Gastroesophageal sphincter (tissue), 4 donors: ENCODE results near the gene FOXL3. TPM values are rescaled to one million over a fixed set of nuclear protein-coding genes. Genes with fewer than 3 reads are reported as not detected.

Experiments used
- ATAC-seq: fragments of 150-250 bp; one replicate; pipeline ENCODE4 v1.9.1; 2016; ENCODE audit warnings: mild to moderate bottlenecking, moderate library complexity
- H3K27ac ChIP-seq, 4 donors: fragments of 200-600 bp; sonication (generic) in 3 of 4; 1 replicate in 3 of 4; 2 replicates in 1 of 4; pipeline ENCODE4 v1.5.1; 2016 to 2019
- H3K27me3 ChIP-seq: fragments of 200-600 bp; sonication (generic); one replicate; pipeline ENCODE4 v1.5.1; 2019
- H3K36me3 ChIP-seq, 2 donors: fragments of 200-600 bp; sonication (generic); one replicate each; pipeline ENCODE4 v1.5.1; 2019; ENCODE audit warnings: control low read depth in 1 of 2
- H3K4me1 ChIP-seq, 3 donors: fragments of 200-600 bp; sonication (generic); 1 replicate in 2 of 3; 2 replicates in 1 of 3; pipeline ENCODE4 v1.5.1; 2016 to 2019; ENCODE audit warnings: control low read depth in 2 of 3
- H3K4me3 ChIP-seq, 2 donors: fragments of 200-600 bp; sonication (generic); one replicate each; pipeline ENCODE4 v1.5.1; 2019; ENCODE audit warnings: mild to moderate bottlenecking in 1 of 2, moderate library complexity in 1 of 2
- H3K9me3 ChIP-seq, 3 donors: fragments of 200-600 bp; sonication (generic); one replicate each; pipeline ENCODE4 v1.5.1; 2017 to 2019; ENCODE audit warnings: control low read depth in 2 of 3
- EP300 ChIP-seq: sonication (generic); formaldehyde crosslinking; IDR thresholded peaks from one replicate; pipeline ENCODE4 v1.6.1; 2017; ENCODE audit warnings: antibody characterized with exemption, mild to moderate bottlenecking
- POLR2A ChIP-seq, 2 donors: fragments of 450-650 bp; IDR thresholded peaks; one replicate each; pipeline ENCODE4 v1.6.1; 2017; ENCODE audit warnings: antibody characterized with exemption in 2 of 2, mild to moderate bottlenecking in 2 of 2, moderate library complexity in 1 of 2
- POLR2AphosphoS5 ChIP-seq: sonication (generic); formaldehyde crosslinking; IDR thresholded peaks from one replicate; pipeline ENCODE4 v1.6.1; 2017; ENCODE audit warnings: antibody characterized with exemption
- WGBS, 2 donors: methylation state at CpG; one replicate each; pipeline ENCODE4 v1.1.5; 2018; ENCODE audit warnings: low coverage in 1 of 2; 5-methylcytosine and 5-hydroxymethylcytosine counted together
- total RNA-seq, 4 donors: library from RNA; depleted of rRNA; stranded (reverse); fragments of >200 nt; gene quantifications; one replicate each; pipeline ENCODE4 v1.1.0, GENCODE V29; 2016
- TF ChIP-seq, protein P1 (sequence below), 4 experiments: fragments of 200-600 bp in 2 of 4; fragments of 450-650 bp in 2 of 4; sonication (generic) in 1 of 4; IDR thresholded peaks; one replicate each; pipeline ENCODE4 v1.5.1; 2017 to 2019; ENCODE audit warnings: antibody characterized with exemption in 4 of 4, mild to moderate bottlenecking in 2 of 4, moderate library complexity in 2 of 4

FOXL3 gene
- total RNA-seq, 4 donors from 2014 or later, result not detected

DNA sequence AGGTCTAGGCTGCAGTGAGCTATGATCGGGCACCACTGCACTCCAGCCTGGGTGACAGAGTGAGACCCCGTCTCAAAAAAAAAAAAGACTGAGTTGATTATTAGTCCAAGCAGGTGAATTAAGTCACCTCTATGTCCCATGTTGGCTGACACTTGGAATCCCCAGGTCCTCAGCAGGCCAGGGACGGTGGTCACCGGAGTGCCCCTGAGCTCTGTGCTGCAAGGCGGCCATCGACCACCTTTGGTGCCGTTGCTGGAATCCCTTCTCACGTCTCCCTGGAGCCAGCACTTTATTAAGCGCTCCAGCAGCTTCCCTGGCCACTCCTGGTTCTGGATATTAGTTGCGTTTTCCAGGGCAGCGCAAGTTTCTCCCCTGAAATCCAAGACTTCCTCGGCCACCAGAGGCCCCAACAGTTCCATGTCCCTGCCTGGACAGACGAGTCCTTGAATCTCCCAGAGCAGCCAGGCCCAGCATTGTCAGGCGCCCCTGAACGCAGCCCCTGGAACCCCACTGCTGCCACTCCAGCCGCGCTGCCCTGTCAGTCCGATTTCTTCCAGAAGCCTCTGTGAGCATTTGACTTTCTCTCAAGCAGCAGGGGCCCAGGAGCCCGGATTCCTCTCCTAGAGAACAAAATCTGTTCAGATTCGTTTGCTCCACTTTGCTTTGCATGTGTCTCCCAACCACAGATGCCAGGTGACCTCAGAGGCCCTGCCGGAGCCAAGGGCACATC, 38.4 kb upstream of the FOXL3 start:
- no peak overlapping the region for H3K27ac ChIP-seq
- no peak for ATAC-seq
- peaks cover 0 to 100% of the 10 kb centered on the region in 2 donors for H3K36me3 ChIP-seq
- no peaks in the 10 kb centered on the region for H3K4me1 ChIP-seq
- no peaks in the 10 kb centered on the region for H3K9me3 ChIP-seq
- TF ChIP-seq, protein P1, sequence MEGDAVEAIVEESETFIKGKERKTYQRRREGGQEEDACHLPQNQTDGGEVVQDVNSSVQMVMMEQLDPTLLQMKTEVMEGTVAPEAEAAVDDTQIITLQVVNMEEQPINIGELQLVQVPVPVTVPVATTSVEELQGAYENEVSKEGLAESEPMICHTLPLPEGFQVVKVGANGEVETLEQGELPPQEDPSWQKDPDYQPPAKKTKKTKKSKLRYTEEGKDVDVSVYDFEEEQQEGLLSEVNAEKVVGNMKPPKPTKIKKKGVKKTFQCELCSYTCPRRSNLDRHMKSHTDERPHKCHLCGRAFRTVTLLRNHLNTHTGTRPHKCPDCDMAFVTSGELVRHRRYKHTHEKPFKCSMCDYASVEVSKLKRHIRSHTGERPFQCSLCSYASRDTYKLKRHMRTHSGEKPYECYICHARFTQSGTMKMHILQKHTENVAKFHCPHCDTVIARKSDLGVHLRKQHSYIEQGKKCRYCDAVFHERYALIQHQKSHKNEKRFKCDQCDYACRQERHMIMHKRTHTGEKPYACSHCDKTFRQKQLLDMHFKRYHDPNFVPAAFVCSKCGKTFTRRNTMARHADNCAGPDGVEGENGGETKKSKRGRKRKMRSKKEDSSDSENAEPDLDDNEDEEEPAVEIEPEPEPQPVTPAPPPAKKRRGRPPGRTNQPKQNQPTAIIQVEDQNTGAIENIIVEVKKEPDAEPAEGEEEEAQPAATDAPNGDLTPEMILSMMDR (IDR thresholded peaks at IDR 0.05), result no peak
- TF ChIP-seq POLR2AphosphoS5, result no peak
- no peak for TF ChIP-seq POLR2A (IDR thresholded peaks at IDR 0.05)
- TF ChIP-seq EP300, result no peak
- WGBS, 2 donors, result 81 to 93% methylated on average over 3 to 12 of the region's 21 CpGs
- H3K27me3 ChIP-seq, result no peaks in the 10 kb centered on the region
- no peak overlapping the region for H3K4me3 ChIP-seq

DNA sequence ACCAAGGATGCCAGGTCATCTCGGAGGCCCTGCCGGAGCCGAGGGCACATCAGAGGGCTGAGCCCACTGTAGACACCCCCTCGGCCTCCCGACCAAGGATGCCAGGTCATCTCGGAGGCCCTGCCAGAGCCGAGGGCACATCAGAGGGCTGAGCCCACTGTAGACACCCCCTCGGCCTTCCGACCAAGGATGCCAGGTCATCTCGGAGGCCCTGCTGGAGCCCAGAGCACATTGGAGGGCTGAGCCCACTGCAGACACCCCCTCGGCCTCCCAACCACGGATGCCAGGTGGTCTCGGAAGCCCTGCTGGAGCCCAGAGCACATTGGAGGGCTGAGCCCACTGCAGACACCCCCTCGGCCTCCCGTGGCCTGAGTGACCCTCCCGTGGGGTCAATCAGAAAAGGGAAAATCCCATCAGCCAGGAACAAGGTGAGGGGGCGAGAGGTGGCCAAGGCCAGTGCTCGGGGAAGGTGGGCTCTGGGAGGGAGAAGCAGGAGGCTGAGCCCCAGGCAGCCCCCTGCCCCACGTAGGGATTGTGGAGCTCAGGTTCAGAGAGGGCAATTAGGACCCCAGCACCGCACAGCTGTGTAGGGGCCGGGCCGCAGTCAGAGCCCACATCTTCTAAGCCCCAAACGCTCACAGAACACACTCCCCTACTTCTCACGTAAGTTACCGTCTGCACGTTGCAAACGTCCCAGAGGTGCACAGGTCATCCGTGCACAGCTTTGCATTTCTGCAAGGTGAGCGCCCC, 37.6 kb upstream of the FOXL3 start:
- WGBS, 2 donors, result 80% methylated on average over 2 of the region's 29 CpGs; no CpG with 5 or more reads in 1 of the 2 donors
- no peak overlapping the region for H3K27ac ChIP-seq
- no peaks in the 10 kb centered on the region for H3K9me3 ChIP-seq
- H3K4me1 ChIP-seq, result no peaks in the 10 kb centered on the region
- ATAC-seq, result no peak
- no peaks in the 10 kb centered on the region for H3K27me3 ChIP-seq
- TF ChIP-seq POLR2AphosphoS5, result no peak
- TF ChIP-seq, protein P1 (IDR thresholded peaks at IDR 0.05), result no peak
- TF ChIP-seq EP300, result no peak
- no peak for TF ChIP-seq POLR2A (IDR thresholded peaks at IDR 0.05)
- peaks cover 0 to 100% of the 10 kb centered on the region in 2 donors for H3K36me3 ChIP-seq
- no peak overlapping the region for H3K4me3 ChIP-seq

DNA sequence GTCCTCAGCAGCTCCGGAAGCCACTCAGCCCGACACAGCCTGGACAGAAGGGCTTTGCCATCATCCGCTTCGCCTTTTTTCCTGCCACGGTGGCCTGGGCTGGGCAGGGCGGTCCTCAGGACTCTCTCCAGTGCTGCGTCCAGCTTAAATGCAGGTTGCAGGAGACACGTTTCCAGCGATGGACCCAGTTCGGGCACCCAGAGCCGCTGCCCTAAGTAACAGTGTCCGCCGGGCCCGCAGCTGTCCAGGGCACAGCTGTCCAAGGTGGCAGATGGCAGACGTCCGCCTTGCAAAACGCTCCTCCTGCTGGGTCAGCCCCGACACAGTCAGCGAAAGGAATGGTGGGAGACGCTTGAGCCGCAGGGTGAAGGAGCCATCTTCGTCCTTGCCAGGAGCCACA, 37.0 kb upstream of the FOXL3 start:
- 100% methylated on average over 1 of the region's 22 CpGs; no CpG with 5 or more reads in 1 of the 2 donors for WGBS, 2 donors
- Histone ChIP-seq H3K4me1 (no peaks in the 10 kb centered on the region), H3K9me3 (no peaks in the 10 kb centered on the region), H3K27me3 (no peaks in the 10 kb centered on the region), H3K27ac (no peak overlapping the region), H3K4me3 (no peak overlapping the region), H3K36me3 (peaks cover 0 to 100% of the 10 kb centered on the region in 2 donors)
- no peak for ATAC-seq
- TF ChIP-seq POLR2AphosphoS5 (no peak), EP300 (no peak), POLR2A (IDR thresholded peaks at IDR 0.05) (no peak)
- TF ChIP-seq, protein P1 (IDR thresholded peaks at IDR 0.05), result no peak

DNA sequence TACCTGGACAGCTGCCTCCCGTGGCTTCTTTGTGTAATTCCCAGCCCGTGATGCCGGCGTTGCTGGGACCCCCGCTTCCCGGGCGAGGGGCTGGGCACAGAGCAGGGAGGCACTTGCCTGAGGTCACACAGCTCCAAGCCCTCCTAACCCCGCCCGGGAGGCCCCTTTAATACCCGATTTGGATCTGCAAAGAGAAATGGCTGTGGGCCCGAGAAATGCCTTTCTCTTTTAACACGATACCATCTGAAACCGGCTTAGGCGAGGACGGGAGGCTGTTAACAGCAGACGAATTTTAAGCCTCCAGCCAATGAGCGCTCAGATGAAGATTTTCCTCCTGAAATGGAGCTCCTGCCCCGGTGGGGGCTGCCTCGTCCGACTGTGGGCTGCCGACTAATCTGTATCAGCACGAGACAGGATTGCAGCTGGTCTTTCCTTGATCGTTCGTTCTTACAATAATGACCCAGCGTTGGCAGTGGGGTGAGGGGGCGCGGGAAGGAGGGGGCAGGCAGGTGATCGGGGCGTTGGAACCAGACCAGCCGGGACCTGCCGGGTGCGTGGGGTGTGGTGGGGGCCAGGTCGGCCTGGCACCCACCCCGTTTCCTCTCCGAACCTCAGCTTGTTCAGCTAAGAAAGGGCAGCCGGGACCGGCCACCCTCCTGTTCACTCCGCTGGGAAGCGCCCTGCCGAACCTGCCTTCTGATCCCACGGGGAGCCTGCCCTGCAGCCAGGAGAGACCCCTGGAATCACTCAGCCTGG, 36.2 kb upstream of the FOXL3 start:
- Histone ChIP-seq H3K4me1 (no peaks in the 10 kb centered on the region), H3K27me3 (no peaks in the 10 kb centered on the region), H3K4me3 (no peak overlapping the region), H3K27ac (no peak overlapping the region), H3K36me3 (peaks cover 0 to 100% of the 10 kb centered on the region in 2 donors), H3K9me3 (no peaks in the 10 kb centered on the region)
- 80% methylated on average over 6 of the region's 41 CpGs; no CpG with 5 or more reads in 1 of the 2 donors for WGBS, 2 donors
- no peak for ATAC-seq
- TF ChIP-seq POLR2AphosphoS5, result no peak
- TF ChIP-seq, protein P1 (IDR thresholded peaks at IDR 0.05), result no peak
- TF ChIP-seq POLR2A (IDR thresholded peaks at IDR 0.05), result no peak
- no peak for TF ChIP-seq EP300
